ENCODE measurements around the gene CNKSR3. TPM values are rescaled to one million over a fixed set of nuclear protein-coding genes. Genes with fewer than 3 reads are reported as not detected.

The CNKSR3 gene
- total and polyA plus RNA-seq, 2 donors from 2014 or later = 13.8 to 63.1 TPM

- peaks cover 10 to 26% (median 21%) of the 10 kb centered on the region in 3 donors for H3K4me1 ChIP-seq (ENCODE audit: control insufficient read depth in 2 of 3, insufficient read depth in 2 of 3, low read depth in 1 of 3, low read length in 3 of 3)
- no peaks in the 10 kb centered on the region for H3K36me3 ChIP-seq (ENCODE audit: control insufficient read depth in 2 of 3, insufficient read depth in 3 of 3, low read length in 3 of 3)
- H3K9me3 ChIP-seq (ENCODE audit: control insufficient read depth in 2 of 3, insufficient read depth in 1 of 3, low read length in 3 of 3) = no peaks in the 10 kb centered on the region
- peak in 1 of 5 donors; percentile 46 for DNase-seq
- peak overlapping the region; percentile 18 to 84 for H3K27ac ChIP-seq (ENCODE audit: low read depth in 2 of 2, low read length in 2 of 2)
- FAIRE-seq = no peak
- H3K4me3 ChIP-seq (ENCODE audit: low read length in 3 of 3) = no peak overlapping the region
- no peaks in the 10 kb centered on the region for H3K27me3 ChIP-seq (ENCODE audit: control insufficient read depth, insufficient read depth, low read length)
- TF ChIP-seq, protein P1, sequence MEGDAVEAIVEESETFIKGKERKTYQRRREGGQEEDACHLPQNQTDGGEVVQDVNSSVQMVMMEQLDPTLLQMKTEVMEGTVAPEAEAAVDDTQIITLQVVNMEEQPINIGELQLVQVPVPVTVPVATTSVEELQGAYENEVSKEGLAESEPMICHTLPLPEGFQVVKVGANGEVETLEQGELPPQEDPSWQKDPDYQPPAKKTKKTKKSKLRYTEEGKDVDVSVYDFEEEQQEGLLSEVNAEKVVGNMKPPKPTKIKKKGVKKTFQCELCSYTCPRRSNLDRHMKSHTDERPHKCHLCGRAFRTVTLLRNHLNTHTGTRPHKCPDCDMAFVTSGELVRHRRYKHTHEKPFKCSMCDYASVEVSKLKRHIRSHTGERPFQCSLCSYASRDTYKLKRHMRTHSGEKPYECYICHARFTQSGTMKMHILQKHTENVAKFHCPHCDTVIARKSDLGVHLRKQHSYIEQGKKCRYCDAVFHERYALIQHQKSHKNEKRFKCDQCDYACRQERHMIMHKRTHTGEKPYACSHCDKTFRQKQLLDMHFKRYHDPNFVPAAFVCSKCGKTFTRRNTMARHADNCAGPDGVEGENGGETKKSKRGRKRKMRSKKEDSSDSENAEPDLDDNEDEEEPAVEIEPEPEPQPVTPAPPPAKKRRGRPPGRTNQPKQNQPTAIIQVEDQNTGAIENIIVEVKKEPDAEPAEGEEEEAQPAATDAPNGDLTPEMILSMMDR (IDR thresholded peaks at IDR 0.05; ENCODE audit: borderline replicate concordance, extremely low read depth, insufficient read depth) = peak; percentile 18
- intact Hi-C loops (cut with DNase I) = no loop called here
- H3K9ac ChIP-seq (ENCODE audit: low read length in 3 of 3) = peak overlapping the region in 1 of 3 donors; percentile 12
Measured at GRCh38 chr6:154457881-154458284, 52.6 kb downstream of the CNKSR3 start.

- no peaks in the 10 kb centered on the region for H3K36me3 ChIP-seq (ENCODE audit: control insufficient read depth in 2 of 3, insufficient read depth in 3 of 3, low read length in 3 of 3)
- H3K4me1 ChIP-seq (ENCODE audit: control insufficient read depth in 2 of 3, insufficient read depth in 2 of 3, low read depth in 1 of 3, low read length in 3 of 3) = peaks cover 10 to 21% (median 21%) of the 10 kb centered on the region in 3 donors
- no peaks in the 10 kb centered on the region for H3K27me3 ChIP-seq (ENCODE audit: control insufficient read depth, insufficient read depth, low read length)
- TF ChIP-seq, protein P1 (IDR thresholded peaks at IDR 0.05; ENCODE audit: borderline replicate concordance, extremely low read depth, insufficient read depth) = no peak
- H3K27ac ChIP-seq (ENCODE audit: low read depth in 2 of 2, low read length in 2 of 2) = peak overlapping the region; percentile 18 to 84
- no peaks in the 10 kb centered on the region for H3K9me3 ChIP-seq (ENCODE audit: control insufficient read depth in 2 of 3, insufficient read depth in 1 of 3, low read length in 3 of 3)
- no peak overlapping the region for H3K9ac ChIP-seq (ENCODE audit: low read length in 3 of 3)
- intact Hi-C loops (cut with DNase I) = no loop called here
- no peak overlapping the region for H3K4me3 ChIP-seq (ENCODE audit: low read length in 3 of 3)
- FAIRE-seq (no peak), DNase-seq (no peak)
Measured at GRCh38 chr6:154457046-154457713, 53.3 kb downstream of the CNKSR3 start.

DNA sequence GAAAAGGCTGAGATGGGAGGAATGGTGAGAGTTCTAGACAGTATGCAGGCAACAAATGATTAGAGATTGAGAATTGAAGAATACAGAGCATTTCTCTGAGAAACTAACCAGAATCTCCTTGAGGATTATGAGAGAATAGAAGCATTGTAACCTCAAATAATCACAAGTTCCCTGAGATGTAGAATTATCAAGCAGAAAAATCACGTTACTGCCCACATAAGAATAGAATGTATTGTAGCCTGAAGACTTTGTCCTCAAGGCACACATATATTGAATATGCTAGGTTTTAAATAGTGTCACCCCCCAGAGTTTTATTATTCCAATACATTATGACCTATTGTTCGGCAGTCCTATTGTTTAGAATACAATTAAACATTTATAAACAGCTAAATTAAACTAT lies 57.2 kb downstream of the CNKSR3 start:
- peaks cover 8 to 10% (median 10%) of the 10 kb centered on the region in 3 donors for H3K4me1 ChIP-seq (ENCODE audit: control insufficient read depth in 2 of 3, insufficient read depth in 2 of 3, low read depth in 1 of 3, low read length in 3 of 3)
- no peak overlapping the region for H3K4me3 ChIP-seq (ENCODE audit: low read length in 3 of 3)
- DNase-seq (no peak), FAIRE-seq (no peak)
- TF ChIP-seq, protein P1 (IDR thresholded peaks at IDR 0.05; ENCODE audit: borderline replicate concordance, extremely low read depth, insufficient read depth) = no peak
- no peaks in the 10 kb centered on the region for H3K9me3 ChIP-seq (ENCODE audit: control insufficient read depth in 2 of 3, insufficient read depth in 1 of 3, low read length in 3 of 3)
- no peak overlapping the region for H3K9ac ChIP-seq (ENCODE audit: low read length in 3 of 3)
- intact Hi-C loops (cut with DNase I) = no loop called here
- H3K27ac ChIP-seq (ENCODE audit: low read depth in 2 of 2, low read length in 2 of 2) = peak overlapping the region in 1 of 2 donors; percentile 23
- no peaks in the 10 kb centered on the region for H3K27me3 ChIP-seq (ENCODE audit: control insufficient read depth, insufficient read depth, low read length)
- peaks cover 0 to 4% (median 2%) of the 10 kb centered on the region in 3 donors for H3K36me3 ChIP-seq (ENCODE audit: control insufficient read depth in 2 of 3, insufficient read depth in 3 of 3, low read length in 3 of 3)

Data from kidney (tissue), 14 donors.